ENCODE data around the gene P2RY13. TPM values are rescaled to one million over a fixed set of nuclear protein-coding genes. Genes with fewer than 3 reads are reported as not detected.

Gene P2RY13
- total and polyA plus RNA-seq, 2 of the 4 experiments (the other 2 are of a cell fraction), result not detected

DNA sequence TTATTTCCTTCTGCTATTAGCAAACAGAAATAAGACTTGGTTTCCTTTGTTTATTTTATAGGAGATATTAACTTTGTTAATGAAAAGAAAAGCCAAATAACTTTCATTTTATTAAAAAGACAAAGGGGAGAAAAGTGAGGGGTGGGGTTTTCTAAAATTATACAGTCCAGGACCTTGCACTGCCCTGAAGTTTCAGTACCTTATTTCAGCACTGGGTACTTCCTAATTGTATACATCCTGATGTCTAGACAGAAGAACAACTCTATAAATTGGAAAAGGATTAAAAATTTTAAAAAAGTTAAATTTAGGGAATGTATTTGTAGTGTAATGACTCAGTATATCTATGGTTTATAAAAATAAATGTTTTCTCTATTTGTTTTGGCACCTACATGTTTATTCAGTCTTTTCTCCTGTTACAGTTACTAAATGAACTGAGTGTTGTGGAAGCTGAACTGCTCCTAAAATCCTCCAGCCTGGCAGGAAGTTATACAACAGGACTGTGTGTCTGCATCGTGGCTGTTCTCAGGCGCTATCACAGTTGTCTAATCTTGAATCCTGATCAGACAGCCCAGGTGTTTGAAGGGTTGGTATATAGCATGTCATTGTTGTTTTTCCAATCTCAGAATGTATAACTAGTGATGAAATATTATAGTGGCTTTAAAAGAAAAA, 27.6 kb upstream of the P2RY13 start:
- no TSS peak for BruUV-seq (replicated peaks)
- Histone ChIP-seq H3K23ac (ENCODE audit: low read depth, low read length) (no peak overlapping the region), H2BK120ac (ENCODE audit: low read depth, low read length) (no peak overlapping the region), H4K20me1 (ENCODE audit: insufficient read depth, low read length) (no peaks in the 10 kb centered on the region), H2AFZ (replicated peaks; ENCODE audit: low read length, poor library complexity) (no peak overlapping the region), H3K79me1 (ENCODE audit: low read depth in 1 of 2, low read length in 2 of 2) (no peaks in the 10 kb centered on the region), H4K91ac (ENCODE audit: insufficient read depth, low read depth, low read length) (no peak overlapping the region), H2BK15ac (ENCODE audit: low read depth, low read length) (no peak overlapping the region), H2AK5ac (ENCODE audit: low read depth, low read length) (no peak overlapping the region), H2BK20ac (ENCODE audit: low read depth, low read length) (no peak overlapping the region), H3K27ac (ENCODE audit: insufficient read depth, low read length) (no peak overlapping the region), H3K36me3 (ENCODE audit: control insufficient read depth, insufficient read depth, low read length) (no peaks in the 10 kb centered on the region), H3K9me3 (ENCODE audit: control insufficient read depth, insufficient read depth, low read length) (no peaks in the 10 kb centered on the region), H3K9ac (ENCODE audit: low read depth, low read length) (no peak overlapping the region), H3K9me1 (ENCODE audit: insufficient read depth, low read length) (no peaks in the 10 kb centered on the region), H3K4me2 (ENCODE audit: low read depth, low read length) (peak overlapping the region; percentile 41; the same call in 1 of the 2 replicates), H3K56ac (ENCODE audit: extremely low read depth, insufficient read depth, low read length) (no peak overlapping the region), H3K14ac (replicated peaks; ENCODE audit: low read depth, low read length) (no peak overlapping the region), H3K18ac (ENCODE audit: low read depth, low read length) (no peak overlapping the region), H4K5ac (ENCODE audit: low read depth, low read length) (no peak overlapping the region), H3K4me1 (ENCODE audit: control insufficient read depth, insufficient read depth, low read length) (peaks cover 2% of the 10 kb centered on the region), H4K8ac (ENCODE audit: low read depth in 2 of 2, low read length in 2 of 2) (no peak overlapping the region), H3K4ac (ENCODE audit: low read depth, low read length) (no peak overlapping the region), H3K27me3 (ENCODE audit: control insufficient read depth, insufficient read depth, low read length) (no peaks in the 10 kb centered on the region), H2BK5ac (ENCODE audit: low read depth, low read length, poor library complexity, severe bottlenecking) (no peak overlapping the region), H2AK9ac (replicated peaks; ENCODE audit: low read depth, low read length, poor library complexity) (no peak overlapping the region), H3K4me3 (ENCODE audit: insufficient read depth, low read depth, low read length) (no peak overlapping the region)
- no CpG with 5 or more reads among the region's 2 CpGs for WGBS, 2 experiments (ENCODE audit: extremely low coverage in 2 of 2, insufficient read length in 1 of 2)
- CTCF ChIA-PET, result interaction anchor here (0.7 kb wide), 2 partner anchors 33 to 81 kb away, joined by 3 read pairs; no protein-coding TSS in a partner anchor
- intact Hi-C loops (cut with micrococcal nuclease), result no loop called here
- POLR2A ChIA-PET (ENCODE audit: unreplicated experiment), result no interaction called here
- dilution Hi-C loops (cut with HindIII; ENCODE audit: low sequenced_read_pairs, unreplicated experiment), result no loop called here
- in situ Hi-C loops (cut with MboI; ENCODE audit: low sequenced_read_pairs), result no loop called here
- TF ChIP-seq, protein P1, sequence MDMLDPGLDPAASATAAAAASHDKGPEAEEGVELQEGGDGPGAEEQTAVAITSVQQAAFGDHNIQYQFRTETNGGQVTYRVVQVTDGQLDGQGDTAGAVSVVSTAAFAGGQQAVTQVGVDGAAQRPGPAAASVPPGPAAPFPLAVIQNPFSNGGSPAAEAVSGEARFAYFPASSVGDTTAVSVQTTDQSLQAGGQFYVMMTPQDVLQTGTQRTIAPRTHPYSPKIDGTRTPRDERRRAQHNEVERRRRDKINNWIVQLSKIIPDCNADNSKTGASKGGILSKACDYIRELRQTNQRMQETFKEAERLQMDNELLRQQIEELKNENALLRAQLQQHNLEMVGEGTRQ (IDR thresholded peaks at IDR 0.05; ENCODE audit: low read depth, low read length), result no peak
- TF ChIP-seq BHLHE40 (IDR thresholded peaks at IDR 0.05; ENCODE audit: low read depth, low read length), result no peak
- TF ChIP-seq, protein P2, sequence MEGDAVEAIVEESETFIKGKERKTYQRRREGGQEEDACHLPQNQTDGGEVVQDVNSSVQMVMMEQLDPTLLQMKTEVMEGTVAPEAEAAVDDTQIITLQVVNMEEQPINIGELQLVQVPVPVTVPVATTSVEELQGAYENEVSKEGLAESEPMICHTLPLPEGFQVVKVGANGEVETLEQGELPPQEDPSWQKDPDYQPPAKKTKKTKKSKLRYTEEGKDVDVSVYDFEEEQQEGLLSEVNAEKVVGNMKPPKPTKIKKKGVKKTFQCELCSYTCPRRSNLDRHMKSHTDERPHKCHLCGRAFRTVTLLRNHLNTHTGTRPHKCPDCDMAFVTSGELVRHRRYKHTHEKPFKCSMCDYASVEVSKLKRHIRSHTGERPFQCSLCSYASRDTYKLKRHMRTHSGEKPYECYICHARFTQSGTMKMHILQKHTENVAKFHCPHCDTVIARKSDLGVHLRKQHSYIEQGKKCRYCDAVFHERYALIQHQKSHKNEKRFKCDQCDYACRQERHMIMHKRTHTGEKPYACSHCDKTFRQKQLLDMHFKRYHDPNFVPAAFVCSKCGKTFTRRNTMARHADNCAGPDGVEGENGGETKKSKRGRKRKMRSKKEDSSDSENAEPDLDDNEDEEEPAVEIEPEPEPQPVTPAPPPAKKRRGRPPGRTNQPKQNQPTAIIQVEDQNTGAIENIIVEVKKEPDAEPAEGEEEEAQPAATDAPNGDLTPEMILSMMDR (conservative IDR thresholded peaks at IDR 0.05; ENCODE audit: low read depth, low read length), result no peak
- no peak for TF ChIP-seq MAFK (IDR thresholded peaks at IDR 0.05; ENCODE audit: low read depth, low read length)
- TF ChIP-seq RFX5 (IDR thresholded peaks at IDR 0.05; ENCODE audit: low read depth, low read length), result no peak
- TF ChIP-seq RCOR1 (IDR thresholded peaks at IDR 0.05; ENCODE audit: insufficient replicate concordance, low read length), result no peak
- TF ChIP-seq SMC3 (IDR thresholded peaks at IDR 0.05; ENCODE audit: low read depth, low read length), result no peak
- no peak for TF ChIP-seq MXI1 (IDR thresholded peaks at IDR 0.05; ENCODE audit: borderline replicate concordance, low read depth, low read length)
- no peak for TF ChIP-seq CEBPB (IDR thresholded peaks at IDR 0.05; ENCODE audit: low read depth, low read length)
- no peak for TF ChIP-seq MAZ (IDR thresholded peaks at IDR 0.05; ENCODE audit: borderline replicate concordance, low read depth, low read length)
- TF ChIP-seq CHD1 (IDR thresholded peaks at IDR 0.05; ENCODE audit: low read depth, low read length), result no peak
- no peak for TF ChIP-seq POLR2A (IDR thresholded peaks at IDR 0.05; ENCODE audit: low read depth, low read length)
- TF ChIP-seq FOS (IDR thresholded peaks at IDR 0.05; ENCODE audit: low read depth, low read length), result no peak
- no peak for TF ChIP-seq ELK1 (IDR thresholded peaks at IDR 0.05; ENCODE audit: borderline replicate concordance, low read depth, low read length)
- no peak for TF ChIP-seq NFE2L2 (IDR thresholded peaks at IDR 0.05; ENCODE audit: low read depth, low read length)
- no peak for TF ChIP-seq RAD21 (IDR thresholded peaks at IDR 0.05; ENCODE audit: low read length)
- peak; percentile 30 for DNase-seq
- ATAC-seq (ENCODE audit: low read depth), result peak; percentile 51

Data from IMR-90 (cell line).